GM12878 (cell line): ENCODE measurements around the gene SHANK1. TPM values are rescaled to one million over a fixed set of nuclear protein-coding genes. Genes with fewer than 3 reads are reported as not detected.

Experiments
- ATAC-seq: fragments of 200-7000 bp; cut with Tn5 transposase; 3 replicates; pipeline ENCODE4 v1.9.1; 2020; ENCODE audit warnings: mild to moderate bottlenecking, moderate library complexity
- BruUV-seq: library from RNA; stranded (reverse); fragments of 400-500 nt; replicated peaks from 2 replicates; lab custom pipeline; 2021; lab: Mats Ljungman, UMichigan
- CTCF ChIA-PET: fragments of 300-600 bp; sonication (Branson Sonifier 250); formaldehyde crosslinking; extraction: SDS; loops from one replicate; lab custom pipeline; 2021; ENCODE audit warnings: inconsistent platforms; lab: Yijun Ruan, JAX
- POLR2A ChIA-PET: fragments of 350-600 bp; formaldehyde crosslinking; extraction: SDS; loops from one replicate; lab custom pipeline; 2021; ENCODE audit warnings: inconsistent platforms; lab: Charles Lee
- RAD21 ChIA-PET: fragments of 300-600 bp; sonication (Branson Sonifier 250); formaldehyde crosslinking; loops from one replicate; lab custom pipeline; 2023; ENCODE audit warnings: antibody characterized with exemption; ENCODE audit not compliant: unreplicated experiment; lab: Charles Lee
- SMC1A ChIA-PET: fragments of 300-600 bp; sonication (Branson Sonifier 250); formaldehyde crosslinking; loops from one replicate; lab custom pipeline; 2023; ENCODE audit not compliant: unreplicated experiment, uncharacterized antibody; lab: Charles Lee
- DNase-seq: peaks from one replicate; pipeline ENCODE4 v3.0.0-alpha.2; 2011; ENCODE audit warnings: low read depth, low spot score
- FAIRE-seq: peaks from 3 replicates; lab custom pipeline; 2011; peaks lifted over from hg19 to GRCh38; lab: Jason Lieb, UNC
- H2AFZ ChIP-seq: 2 replicates; pipeline ENCODE4 v1.6.0; 2011; ENCODE audit warnings: low read depth, low read length, control low read depth; ENCODE audit not compliant: control insufficient read depth
- H3K27ac ChIP-seq: 2 replicates; pipeline ENCODE4 v1.5.1; 2011; ENCODE audit warnings: control low read depth; ENCODE audit not compliant: control insufficient read depth, insufficient read depth
- H3K27me3 ChIP-seq, 2 experiments: replicated peaks in 1 of 2; 2 replicates each; pipeline versions ENCODE4 v1.6.0 to v1.6.1; 2011; ENCODE audit warnings: low read length in 1 of 2; ENCODE audit not compliant: control insufficient read depth in 2 of 2, insufficient read depth in 2 of 2
- H3K36me3 ChIP-seq, 2 experiments: 2 replicates each; pipeline ENCODE4 v1.5.1; 2011; ENCODE audit warnings: low read length in 1 of 2; ENCODE audit not compliant: control insufficient read depth in 2 of 2, insufficient read depth in 2 of 2
- H3K4me1 ChIP-seq: 2 replicates; pipeline ENCODE4 v1.6.1; 2011; ENCODE audit warnings: mild to moderate bottlenecking, low read length, moderate library complexity, mixed read lengths; ENCODE audit not compliant: control insufficient read depth, insufficient read depth
- H3K4me2 ChIP-seq: 2 replicates; pipeline ENCODE4 v1.6.0; 2011; ENCODE audit warnings: control low read depth; ENCODE audit not compliant: control insufficient read depth, insufficient read depth
- H3K4me3 ChIP-seq: fragments of 200-600 bp; sonication (generic); 2 replicates; pipeline ENCODE4 v1.5.1; 2016
- H3K79me2 ChIP-seq: 2 replicates; pipeline ENCODE4 v1.6.0; 2011; ENCODE audit warnings: low read length; ENCODE audit not compliant: control insufficient read depth, insufficient read depth
- H3K9ac ChIP-seq: 2 replicates; pipeline ENCODE4 v1.8.0; 2011; ENCODE audit warnings: low read length, control low read depth, mixed read lengths; ENCODE audit not compliant: control insufficient read depth, insufficient read depth
- H3K9me3 ChIP-seq: replicated peaks from 3 replicates; pipeline ENCODE4 v1.5.1; 2011; ENCODE audit warnings: mild to moderate bottlenecking, low read length; ENCODE audit not compliant: control insufficient read depth, insufficient read depth
- H4K20me1 ChIP-seq: 2 replicates; pipeline ENCODE4 v1.6.0; 2011; ENCODE audit not compliant: control insufficient read depth, insufficient read depth
- BRCA1 ChIP-seq: IDR thresholded peaks from 2 replicates; pipeline ENCODE4 v1.6.1; 2011; ENCODE audit warnings: low read depth, low read length, improper control_type of control experiment
- CHD2 ChIP-seq: IDR thresholded peaks from 2 replicates; pipeline ENCODE4 v1.6.1; 2011; ENCODE audit warnings: low read depth, low read length, improper control_type of control experiment, borderline replicate concordance
- FOXM1 ChIP-seq: IDR thresholded peaks from 2 replicates; pipeline ENCODE4 v1.6.1; 2012; ENCODE audit warnings: low read depth, mild to moderate bottlenecking, inconsistent platforms, low read length, moderate library complexity
- GABPA ChIP-seq: IDR thresholded peaks from 2 replicates; pipeline ENCODE4 v1.6.1; 2014; ENCODE audit warnings: antibody characterized with exemption, low read depth, mild to moderate bottlenecking, inconsistent platforms
- KAT2A ChIP-seq: conservative IDR thresholded peaks from 2 replicates; pipeline ENCODE4 v1.6.1; 2011; ENCODE audit warnings: low read depth, low read length; ENCODE audit not compliant: control insufficient read depth
- RB1 ChIP-seq: fragments of 450-650 bp; formaldehyde crosslinking; IDR thresholded peaks from 2 replicates; pipeline ENCODE4 v1.6.1; 2017; ENCODE audit warnings: mild to moderate bottlenecking, borderline replicate concordance
- RFX5 ChIP-seq: IDR thresholded peaks from 2 replicates; pipeline ENCODE4 v1.6.1; 2011; ENCODE audit warnings: low read depth, low read length, improper control_type of control experiment
- STAT1 ChIP-seq: fragments of 450-650 bp; conservative IDR thresholded peaks from 2 replicates; pipeline ENCODE4 v1.6.1; 2014; ENCODE audit warnings: antibody characterized with exemption, mild to moderate bottlenecking
- SUZ12 ChIP-seq: fragments of 200-600 bp; sonication (generic); IDR thresholded peaks from one replicate; pipeline ENCODE4 v1.6.1; 2018; ENCODE audit warnings: antibody characterized with exemption, mild to moderate bottlenecking; ENCODE audit not compliant: unreplicated experiment
- YY1 ChIP-seq: IDR thresholded peaks from 2 replicates; pipeline ENCODE4 v1.6.1; 2011; ENCODE audit warnings: low read depth, mild to moderate bottlenecking, low read length
- ZNF622 ChIP-seq: fragments of 450-650 bp; IDR thresholded peaks from 2 replicates; pipeline ENCODE4 v1.6.1; 2017; ENCODE audit warnings: mild to moderate bottlenecking, inconsistent platforms
- WGBS: methylation state at CpG from one replicate; pipeline ENCODE4 v1.1.6; 2016; ENCODE audit warnings: low lambda C conversion rate; ENCODE audit not compliant: insufficient replicate concordance, insufficient coverage; ENCODE audit errors: missing lambda C conversion rate; 5-methylcytosine and 5-hydroxymethylcytosine counted together
- in situ Hi-C: fragments of 300-500 bp; cut with MboI; formaldehyde crosslinking; loops from 9 replicates; pipeline ENCODE4 v1.14.3; 2018; ENCODE audit warnings: mixed read lengths
- intact Hi-C: fragments of 100-400 bp; cut with micrococcal nuclease; formaldehyde crosslinking; loops from one replicate; pipeline ENCODE4 v1.14.2; 2022; ENCODE audit not compliant: unreplicated experiment
- polyA plus RNA-seq, 11 experiments: library from polyadenylated mRNA; depleted of rRNA in 4 of 11; unstranded in 6 of 11; stranded (reverse) in 5 of 11; fragments of >200 nt; fragmentation: Nextera tagmentation in 4 of 11; fragmentation: Illumina TruSeq in 1 of 11; extraction: Ambion mirVana in 4 of 11; extraction: Trizol in 1 of 11; gene quantifications; 1 replicate in 1 of 11; 2 replicates in 10 of 11; pipeline versions ENCODE4 v1.2.1 to v1.2.3, GENCODE V29; 2011 to 2016; ENCODE audit warnings: inconsistent platforms in 2 of 11, missing spikeins in 2 of 11, low read depth in 1 of 11
- total RNA-seq, 4 experiments: library from RNA; depleted of rRNA in 3 of 4; stranded (reverse); fragments of >200 nt in 3 of 4; fragmentation: Illumina TruSeq in 1 of 4; extraction: Trizol in 1 of 4; gene quantifications; 2 replicates each; pipeline versions ENCODE4 v1.2.1 to v1.2.3, GENCODE V29; 2013 to 2021
- TF ChIP-seq, protein P1 (sequence below): fragments of 450-650 bp; IDR thresholded peaks from 2 replicates; pipeline ENCODE4 v1.6.1; 2017; ENCODE audit warnings: mild to moderate bottlenecking, moderate library complexity
- TF ChIP-seq, protein P2 (sequence below): fragments of 450-650 bp; IDR thresholded peaks from 2 replicates; pipeline ENCODE4 v1.6.1; 2016; ENCODE audit warnings: mild to moderate bottlenecking
- TF ChIP-seq, protein P3 (sequence below): IDR thresholded peaks from 2 replicates; pipeline ENCODE4 v1.6.1; 2012; ENCODE audit warnings: low read depth, low read length, improper control_type of control experiment

The SHANK1 gene
- total and polyA plus RNA-seq, 10 of the 15 experiments (the other 5 are each of a cell fraction or from before 2014, with no cell fraction given), result not detected

DNA sequence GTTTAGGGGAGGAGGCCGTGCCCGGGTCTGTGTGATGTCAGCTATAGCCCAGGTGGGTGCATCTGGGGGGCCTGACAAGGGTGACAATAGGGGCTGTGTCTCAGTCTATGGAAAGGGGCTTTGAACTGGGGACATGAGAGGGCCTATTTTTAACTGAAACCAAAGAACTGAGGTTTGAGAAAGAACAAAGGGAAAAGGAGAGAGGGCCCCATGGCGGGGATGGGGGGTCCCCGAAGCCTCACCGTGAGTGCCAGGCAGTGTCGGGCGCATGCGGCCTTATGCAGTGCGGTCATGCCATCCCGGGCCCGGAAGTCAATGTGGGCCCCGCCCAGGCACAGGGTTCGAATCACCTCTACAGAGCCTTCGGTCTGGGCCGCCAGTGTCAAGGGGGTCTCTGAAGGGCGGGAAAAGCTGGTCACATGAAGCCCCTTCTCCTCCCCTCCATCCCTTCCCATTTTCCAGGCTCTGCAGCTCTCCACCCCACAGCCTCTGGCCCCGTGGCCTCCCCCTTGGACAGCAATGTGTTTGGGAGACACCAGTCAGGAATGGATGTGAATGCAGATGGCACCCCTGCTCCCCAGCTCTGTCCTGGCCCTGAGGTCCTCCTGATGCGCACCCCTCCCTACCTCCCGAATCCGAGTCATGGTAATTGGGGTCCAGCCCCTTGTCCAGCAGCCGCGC is 5.9 kb downstream of the SHANK1 start (continued):
- TF ChIP-seq, protein P1, sequence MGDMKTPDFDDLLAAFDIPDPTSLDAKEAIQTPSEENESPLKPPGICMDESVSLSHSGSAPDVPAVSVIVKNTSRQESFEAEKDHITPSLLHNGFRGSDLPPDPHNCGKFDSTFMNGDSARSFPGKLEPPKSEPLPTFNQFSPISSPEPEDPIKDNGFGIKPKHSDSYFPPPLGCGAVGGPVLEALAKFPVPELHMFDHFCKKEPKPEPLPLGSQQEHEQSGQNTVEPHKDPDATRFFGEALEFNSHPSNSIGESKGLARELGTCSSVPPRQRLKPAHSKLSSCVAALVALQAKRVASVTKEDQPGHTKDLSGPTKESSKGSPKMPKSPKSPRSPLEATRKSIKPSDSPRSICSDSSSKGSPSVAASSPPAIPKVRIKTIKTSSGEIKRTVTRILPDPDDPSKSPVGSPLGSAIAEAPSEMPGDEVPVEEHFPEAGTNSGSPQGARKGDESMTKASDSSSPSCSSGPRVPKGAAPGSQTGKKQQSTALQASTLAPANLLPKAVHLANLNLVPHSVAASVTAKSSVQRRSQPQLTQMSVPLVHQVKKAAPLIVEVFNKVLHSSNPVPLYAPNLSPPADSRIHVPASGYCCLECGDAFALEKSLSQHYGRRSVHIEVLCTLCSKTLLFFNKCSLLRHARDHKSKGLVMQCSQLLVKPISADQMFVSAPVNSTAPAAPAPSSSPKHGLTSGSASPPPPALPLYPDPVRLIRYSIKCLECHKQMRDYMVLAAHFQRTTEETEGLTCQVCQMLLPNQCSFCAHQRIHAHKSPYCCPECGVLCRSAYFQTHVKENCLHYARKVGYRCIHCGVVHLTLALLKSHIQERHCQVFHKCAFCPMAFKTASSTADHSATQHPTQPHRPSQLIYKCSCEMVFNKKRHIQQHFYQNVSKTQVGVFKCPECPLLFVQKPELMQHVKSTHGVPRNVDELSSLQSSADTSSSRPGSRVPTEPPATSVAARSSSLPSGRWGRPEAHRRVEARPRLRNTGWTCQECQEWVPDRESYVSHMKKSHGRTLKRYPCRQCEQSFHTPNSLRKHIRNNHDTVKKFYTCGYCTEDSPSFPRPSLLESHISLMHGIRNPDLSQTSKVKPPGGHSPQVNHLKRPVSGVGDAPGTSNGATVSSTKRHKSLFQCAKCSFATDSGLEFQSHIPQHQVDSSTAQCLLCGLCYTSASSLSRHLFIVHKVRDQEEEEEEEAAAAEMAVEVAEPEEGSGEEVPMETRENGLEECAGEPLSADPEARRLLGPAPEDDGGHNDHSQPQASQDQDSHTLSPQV, result no peak
- TF ChIP-seq YY1 (no peak), CHD2 (no peak)

DNA sequence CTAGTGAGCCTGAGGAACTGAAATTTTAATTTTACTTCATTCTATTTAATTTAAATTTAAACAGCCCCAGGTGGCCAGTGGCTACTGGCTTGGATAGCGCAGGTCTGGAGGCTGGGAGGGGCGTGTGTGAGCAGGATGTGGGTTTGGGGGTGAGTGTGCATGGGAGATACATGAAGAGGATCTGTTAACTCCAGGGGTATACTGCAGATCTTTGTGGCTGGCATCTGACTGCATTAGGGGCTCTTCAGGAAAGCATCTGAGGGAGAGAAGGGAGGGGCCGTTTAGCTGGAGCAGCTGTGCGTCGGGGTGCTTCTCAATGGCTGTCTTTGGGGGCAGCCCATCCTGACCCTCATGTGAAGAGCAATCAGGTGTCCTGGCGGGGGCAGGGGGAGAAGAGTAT is 6.8 kb downstream of the SHANK1 start:
- SMC1A ChIA-PET, result no interaction called here
- RAD21 ChIA-PET, result no interaction called here
- Histone ChIP-seq H3K4me2 (no peak overlapping the region), H2AFZ (no peak overlapping the region), H3K9me3 (no peaks in the 10 kb centered on the region), H3K79me2 (no peaks in the 10 kb centered on the region), H3K27me3 (peaks cover 6% of the 10 kb centered on the region in 2 experiments), H3K9ac (no peak overlapping the region), H3K4me1 (no peaks in the 10 kb centered on the region), H4K20me1 (no peaks in the 10 kb centered on the region), H3K4me3 (no peak overlapping the region), H3K36me3 (no peaks in the 10 kb centered on the region), H3K27ac (no peak overlapping the region)
- no TSS peak for BruUV-seq
- in situ Hi-C loops (no loop called here), intact Hi-C loops (no loop called here)
- no peak for ATAC-seq
- DNase-seq, result no peak
- FAIRE-seq, result no peak
- CTCF ChIA-PET, result no interaction called here
- POLR2A ChIA-PET, result no interaction called here
- 5% methylated on average over 6 of the region's 6 CpGs for WGBS
- TF ChIP-seq, protein P2, sequence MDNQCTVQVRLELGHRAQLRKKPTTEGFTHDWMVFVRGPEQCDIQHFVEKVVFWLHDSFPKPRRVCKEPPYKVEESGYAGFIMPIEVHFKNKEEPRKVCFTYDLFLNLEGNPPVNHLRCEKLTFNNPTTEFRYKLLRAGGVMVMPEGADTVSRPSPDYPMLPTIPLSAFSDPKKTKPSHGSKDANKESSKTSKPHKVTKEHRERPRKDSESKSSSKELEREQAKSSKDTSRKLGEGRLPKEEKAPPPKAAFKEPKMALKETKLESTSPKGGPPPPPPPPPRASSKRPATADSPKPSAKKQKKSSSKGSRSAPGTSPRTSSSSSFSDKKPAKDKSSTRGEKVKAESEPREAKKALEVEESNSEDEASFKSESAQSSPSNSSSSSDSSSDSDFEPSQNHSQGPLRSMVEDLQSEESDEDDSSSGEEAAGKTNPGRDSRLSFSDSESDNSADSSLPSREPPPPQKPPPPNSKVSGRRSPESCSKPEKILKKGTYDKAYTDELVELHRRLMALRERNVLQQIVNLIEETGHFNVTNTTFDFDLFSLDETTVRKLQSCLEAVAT, result no peak
- TF ChIP-seq BRCA1 (no peak), ZNF622 (no peak), GABPA (no peak), RB1 (no peak), FOXM1 (no peak), STAT1 (no peak), KAT2A (no peak), RFX5 (no peak), SUZ12 (no peak)
- TF ChIP-seq, protein P3, sequence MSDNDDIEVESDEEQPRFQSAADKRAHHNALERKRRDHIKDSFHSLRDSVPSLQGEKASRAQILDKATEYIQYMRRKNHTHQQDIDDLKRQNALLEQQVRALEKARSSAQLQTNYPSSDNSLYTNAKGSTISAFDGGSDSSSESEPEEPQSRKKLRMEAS, result no peak
